HTR-8/SVneo (cell line): ENCODE data around the gene AVPR2.

Experiments used
- DNase-seq: peaks from one replicate; pipeline ENCODE4 v3.0.0; 2011; ENCODE audit warnings: low spot score, mixed read lengths; ENCODE audit not compliant: insufficient read length
- FAIRE-seq: peaks from 2 replicates; lab custom pipeline; 2011; peaks lifted over from hg19 to GRCh38; lab: Jason Lieb, UNC

AVPR2 gene

DNA sequence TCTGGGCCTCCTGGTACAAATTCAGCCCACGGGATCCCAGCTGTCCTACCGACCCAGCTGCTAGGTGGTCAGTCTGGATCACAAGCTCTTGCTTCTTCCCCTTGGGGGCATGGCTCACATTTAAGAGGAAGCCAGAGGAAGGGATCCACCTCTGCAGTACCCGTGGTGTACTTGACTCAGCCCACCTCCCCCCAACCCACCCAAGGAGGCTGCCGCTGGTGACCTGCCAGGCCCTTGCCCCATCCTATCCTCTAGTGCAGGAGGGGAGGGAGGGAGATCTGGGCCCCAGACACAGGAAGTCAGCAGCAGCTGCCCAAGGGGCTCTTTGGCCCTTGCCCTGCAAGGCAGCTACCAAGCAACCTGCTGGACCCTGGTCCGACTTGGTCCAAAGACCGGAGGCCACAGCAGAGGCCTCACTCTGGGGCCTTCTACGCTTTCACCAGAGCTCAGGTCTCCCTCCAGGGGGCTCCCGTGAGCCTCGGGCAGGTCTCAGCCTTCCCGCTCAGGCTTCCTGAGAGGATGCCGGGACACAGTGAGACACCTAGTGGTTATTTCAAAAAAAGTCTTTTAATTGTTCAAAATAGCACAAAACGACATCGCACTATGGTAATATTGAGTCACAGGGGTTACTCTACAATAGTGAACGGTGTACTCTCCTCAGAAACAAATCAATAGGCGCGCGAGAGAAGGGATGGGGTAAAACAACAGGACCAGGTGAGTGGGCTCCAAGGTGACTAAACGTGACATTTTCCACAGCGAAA, 42.7 kb downstream of the AVPR2 start:
- FAIRE-seq (no peak), DNase-seq (peak; percentile 67)

GRCh38 chrX:153948002-153948466, 43.6 kb downstream of the AVPR2 start:
- no peak for FAIRE-seq

GRCh38 chrX:153948847-153949805, 44.7 kb downstream of the AVPR2 start:
- DNase-seq: no peak
- no peak for FAIRE-seq

More at GRCh38 chrX:153948002-153948466, 43.6 kb downstream of the AVPR2 start:
- DNase-seq: no peak

DNA sequence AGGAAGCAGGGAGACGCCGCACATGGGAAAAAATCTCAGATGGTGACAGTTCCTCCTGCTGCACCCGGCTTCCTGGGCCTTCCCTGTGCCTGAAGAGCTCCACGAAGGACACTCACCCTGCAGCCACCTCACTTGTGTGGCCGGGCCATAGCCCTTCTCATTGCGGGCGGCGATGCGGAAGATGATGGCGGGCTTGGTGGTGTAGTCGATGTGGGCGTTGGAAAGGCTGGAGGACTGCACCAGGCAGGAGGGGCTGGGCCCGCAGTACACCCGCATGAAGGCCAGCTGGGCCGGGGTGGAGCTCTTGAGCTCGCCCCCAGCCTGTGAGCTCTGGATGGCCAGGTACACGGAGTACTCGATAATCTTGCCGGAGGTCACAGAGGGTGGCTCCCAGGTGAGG, 45.7 kb downstream of the AVPR2 start:
- no peak for FAIRE-seq
- no peak for DNase-seq

GRCh38 chrX:153951683-153952372, 47.4 kb downstream of the AVPR2 start:
- no peak for DNase-seq
- no peak for FAIRE-seq

GRCh38 chrX:153952373-153953026, 48.0 kb downstream of the AVPR2 start:
- no peak for FAIRE-seq
- DNase-seq: no peak

DNA sequence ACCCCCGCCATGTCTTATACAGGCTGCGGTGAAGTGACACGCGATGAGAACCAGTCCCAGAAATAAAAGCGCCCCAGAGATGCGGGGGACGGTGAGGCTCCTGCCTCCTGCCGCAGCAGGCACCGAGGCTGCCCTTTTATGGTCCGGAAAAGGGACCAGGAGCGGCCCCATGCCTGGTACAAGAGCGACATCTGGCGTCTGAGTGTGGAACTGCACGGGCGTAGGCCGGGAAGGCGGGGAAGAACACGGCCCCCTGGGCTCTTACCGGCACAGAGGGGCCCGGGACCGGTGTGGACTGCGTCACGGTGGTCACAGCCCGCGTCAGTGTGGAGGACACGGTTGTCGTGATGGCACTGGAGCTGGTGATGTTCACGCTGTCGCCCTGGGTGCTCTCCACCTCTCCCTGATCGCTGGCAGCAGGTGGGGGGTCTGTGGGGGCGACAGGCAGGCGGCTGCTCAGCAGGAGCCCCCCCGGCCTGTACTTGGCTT, 48.9 kb downstream of the AVPR2 start:
- FAIRE-seq (no peak), DNase-seq (peak; percentile 35)

GRCh38 chrX:153953892-153954557, 49.6 kb downstream of the AVPR2 start:
- FAIRE-seq (no peak), DNase-seq (no peak)

DNA sequence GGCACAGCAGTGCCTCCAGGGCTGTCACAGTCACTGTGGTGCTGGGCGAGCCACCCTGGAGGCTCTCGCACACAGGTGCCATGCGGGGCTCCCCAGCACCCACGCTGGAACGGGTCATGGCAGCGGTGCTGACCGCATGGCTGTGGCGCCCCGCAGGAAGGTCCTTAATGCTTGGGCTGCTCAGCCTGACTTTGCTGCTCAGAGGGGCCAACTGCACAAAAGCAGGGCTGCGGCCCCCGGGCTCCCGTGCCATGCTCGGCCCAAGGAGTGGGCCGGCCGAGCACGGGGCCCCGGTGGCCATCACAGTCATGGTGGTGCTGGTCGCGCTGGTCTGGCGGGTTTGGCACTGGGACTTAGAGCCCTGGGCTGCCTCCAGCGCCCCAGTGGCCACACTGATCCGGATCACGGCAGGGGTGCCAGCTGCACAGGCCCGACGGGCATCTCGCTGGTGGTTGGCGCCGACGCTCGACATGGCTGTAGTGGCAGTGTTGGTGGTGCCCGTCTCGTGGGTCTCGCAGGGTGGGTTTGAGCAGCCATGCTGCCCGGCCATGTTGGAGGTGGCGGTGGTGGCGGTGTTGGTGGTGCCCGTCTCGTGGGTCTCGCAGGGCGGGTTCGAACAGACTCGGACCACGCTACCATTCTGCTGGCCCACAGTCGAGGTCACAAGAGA, 50.2 kb downstream of the AVPR2 start:
- FAIRE-seq (no peak), DNase-seq (no peak)

DNA sequence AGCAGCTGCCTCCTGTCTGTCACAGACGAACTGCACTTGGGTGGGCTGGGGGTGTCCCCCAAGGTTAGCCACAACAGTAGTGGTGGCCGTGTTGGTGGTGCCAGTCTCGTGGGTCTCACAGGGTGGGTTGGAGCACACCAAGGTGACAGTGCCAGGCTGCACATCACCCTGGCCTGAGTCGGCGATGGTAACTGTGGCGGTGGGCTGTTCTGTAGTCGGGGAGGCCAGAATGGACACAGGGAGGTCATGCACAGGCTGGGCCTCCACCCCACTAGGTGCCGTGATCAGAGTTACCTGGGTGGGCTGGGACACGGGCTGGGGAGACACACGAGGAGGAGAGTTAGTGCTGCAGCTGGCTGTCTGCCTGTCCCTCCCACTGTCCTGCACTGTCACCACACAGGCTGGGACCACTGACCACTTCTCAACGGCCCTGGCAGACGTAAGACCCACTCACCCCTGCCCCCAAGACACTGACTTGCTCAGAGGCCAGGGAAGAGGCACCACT, 50.8 kb downstream of the AVPR2 start:
- no peak for FAIRE-seq
- DNase-seq: no peak

DNA sequence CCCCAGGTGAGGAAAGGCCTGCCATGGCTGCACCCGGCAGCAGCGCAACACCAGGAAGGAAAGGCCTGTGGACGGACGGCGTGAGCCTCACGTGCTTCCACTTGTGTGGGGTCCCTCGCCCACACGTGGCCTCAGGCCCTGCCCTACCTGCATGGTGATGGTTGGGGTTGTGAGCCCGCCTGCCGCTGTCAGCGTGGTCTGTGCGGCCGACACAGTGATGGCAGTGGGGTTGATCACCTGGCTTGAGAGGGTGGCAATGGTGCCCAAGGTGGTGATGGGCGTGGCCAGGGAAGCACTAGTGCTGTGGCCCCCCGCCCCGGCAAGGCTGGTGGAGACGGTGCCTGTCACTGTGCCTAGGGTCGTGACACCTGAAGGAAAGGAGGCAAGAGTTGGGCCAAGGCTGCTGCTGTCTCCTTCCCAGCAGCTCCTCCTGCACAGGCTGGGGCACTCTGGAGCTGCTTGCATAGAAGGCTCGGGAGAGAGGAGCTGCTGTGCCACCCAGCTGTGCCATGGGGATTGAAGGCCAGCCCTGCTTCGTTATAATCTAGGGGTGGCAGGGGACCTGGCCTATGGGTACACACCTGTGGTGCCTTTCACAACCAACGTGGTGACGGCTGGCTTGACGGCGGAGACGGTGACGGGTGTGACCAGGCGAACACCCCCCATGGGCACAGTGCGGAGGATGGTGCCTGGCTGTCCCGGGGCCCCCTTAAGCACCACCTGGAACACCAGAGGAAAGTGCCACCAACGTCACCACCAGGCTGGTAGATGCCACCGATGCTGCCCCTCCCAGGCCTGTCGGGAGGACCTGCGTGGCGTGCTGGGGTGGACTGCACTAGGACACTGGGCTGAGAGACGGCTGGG, 51.8 kb downstream of the AVPR2 start:
- no peak for FAIRE-seq

More for the DNA sequence above, 51.8 kb downstream of the AVPR2 start:
- no peak for DNase-seq
